ENCODE results near the gene FAM118B.
A peak's percentile ranks its signal among the peaks of the same experiment; 100 is the strongest.

Gene FAM118B

GRCh38 chr11:126277780-126278179, 66.2 kb downstream of the FAM118B start:
- H3K4me1 ChIP-seq (ENCODE audit: control insufficient read depth, insufficient read depth, low read length), result peaks cover 6% of the 10 kb centered on the region; the same call in 1 of the 2 replicates
- no peak overlapping the region for H3K4me3 ChIP-seq (ENCODE audit: low read depth, low read length)
- peaks cover 10% of the 10 kb centered on the region; the same call in 1 of the 2 replicates for H3K27me3 ChIP-seq (ENCODE audit: control insufficient read depth, insufficient read depth, low read length)
- H3K36me3 ChIP-seq (ENCODE audit: control insufficient read depth, insufficient read depth, low read length), result peaks cover 48% of the 10 kb centered on the region
- no peak overlapping the region for H3K9ac ChIP-seq (ENCODE audit: low read depth, low read length)
- no peak overlapping the region for H3K27ac ChIP-seq (ENCODE audit: low read depth, low read length)
- H3K9me3 ChIP-seq (ENCODE audit: control insufficient read depth, insufficient read depth, low read length), result no peaks in the 10 kb centered on the region

- H3K9ac ChIP-seq (ENCODE audit: low read depth, low read length), result no peak overlapping the region
- no peak overlapping the region for H3K27ac ChIP-seq (ENCODE audit: low read depth, low read length)
- H3K27me3 ChIP-seq (ENCODE audit: control insufficient read depth, insufficient read depth, low read length), result peaks cover 16% of the 10 kb centered on the region; the same call in 1 of the 2 replicates
- H3K4me1 ChIP-seq (ENCODE audit: control insufficient read depth, insufficient read depth, low read length), result peaks cover 11% of the 10 kb centered on the region; the same call in 1 of the 2 replicates
- no peak overlapping the region for H3K4me3 ChIP-seq (ENCODE audit: low read depth, low read length)
- peaks cover 34% of the 10 kb centered on the region for H3K36me3 ChIP-seq (ENCODE audit: control insufficient read depth, insufficient read depth, low read length)
- H3K9me3 ChIP-seq (ENCODE audit: control insufficient read depth, insufficient read depth, low read length), result no peaks in the 10 kb centered on the region
Observed at GRCh38 chr11:126279191-126279590, 67.6 kb downstream of the FAM118B start.

- peaks cover 11% of the 10 kb centered on the region; the same call in 1 of the 2 replicates for H3K4me1 ChIP-seq (ENCODE audit: control insufficient read depth, insufficient read depth, low read length)
- peaks cover 22% of the 10 kb centered on the region for H3K36me3 ChIP-seq (ENCODE audit: control insufficient read depth, insufficient read depth, low read length)
- no peak overlapping the region for H3K4me3 ChIP-seq (ENCODE audit: low read depth, low read length)
- no peak overlapping the region for H3K9ac ChIP-seq (ENCODE audit: low read depth, low read length)
- peaks cover 16% of the 10 kb centered on the region; the same call in 1 of the 2 replicates for H3K27me3 ChIP-seq (ENCODE audit: control insufficient read depth, insufficient read depth, low read length)
- H3K9me3 ChIP-seq (ENCODE audit: control insufficient read depth, insufficient read depth, low read length), result no peaks in the 10 kb centered on the region
- H3K27ac ChIP-seq (ENCODE audit: low read depth, low read length), result no peak overlapping the region
Observed at GRCh38 chr11:126280595-126280994, 69.0 kb downstream of the FAM118B start.

- Histone ChIP-seq H3K9me3 (ENCODE audit: control insufficient read depth, insufficient read depth, low read length) (no peaks in the 10 kb centered on the region), H3K4me1 (ENCODE audit: control insufficient read depth, insufficient read depth, low read length) (peaks cover 11% of the 10 kb centered on the region; the same call in 1 of the 2 replicates), H3K36me3 (ENCODE audit: control insufficient read depth, insufficient read depth, low read length) (peaks cover 17% of the 10 kb centered on the region), H3K27me3 (ENCODE audit: control insufficient read depth, insufficient read depth, low read length) (peaks cover 16% of the 10 kb centered on the region; the same call in 1 of the 2 replicates), H3K27ac (ENCODE audit: low read depth, low read length) (no peak overlapping the region), H3K9ac (ENCODE audit: low read depth, low read length) (no peak overlapping the region), H3K4me3 (ENCODE audit: low read depth, low read length) (no peak overlapping the region)
Observed at GRCh38 chr11:126281245-126281644, 69.7 kb downstream of the FAM118B start.

- H3K27ac ChIP-seq (ENCODE audit: low read depth, low read length), result no peak overlapping the region
- H3K4me3 ChIP-seq (ENCODE audit: low read depth, low read length), result no peak overlapping the region; the same call in 1 of the 2 replicates
- peaks cover 16% of the 10 kb centered on the region; the same call in 1 of the 2 replicates for H3K27me3 ChIP-seq (ENCODE audit: control insufficient read depth, insufficient read depth, low read length)
- H3K9me3 ChIP-seq (ENCODE audit: control insufficient read depth, insufficient read depth, low read length), result no peaks in the 10 kb centered on the region
- H3K36me3 ChIP-seq (ENCODE audit: control insufficient read depth, insufficient read depth, low read length), result peaks cover 17% of the 10 kb centered on the region
- no peak overlapping the region for H3K9ac ChIP-seq (ENCODE audit: low read depth, low read length)
- H3K4me1 ChIP-seq (ENCODE audit: control insufficient read depth, insufficient read depth, low read length), result peaks cover 11% of the 10 kb centered on the region; the same call in 1 of the 2 replicates
Observed at GRCh38 chr11:126281666-126282175, 70.1 kb downstream of the FAM118B start.

- Histone ChIP-seq H3K27me3 (ENCODE audit: control insufficient read depth, insufficient read depth, low read length) (peaks cover 16% of the 10 kb centered on the region; the same call in 1 of the 2 replicates), H3K27ac (ENCODE audit: low read depth, low read length) (no peak overlapping the region), H3K4me1 (ENCODE audit: control insufficient read depth, insufficient read depth, low read length) (peaks cover 11% of the 10 kb centered on the region; the same call in 1 of the 2 replicates), H3K9ac (ENCODE audit: low read depth, low read length) (peak overlapping the region; percentile 47; the same call in 1 of the 2 replicates), H3K9me3 (ENCODE audit: control insufficient read depth, insufficient read depth, low read length) (no peaks in the 10 kb centered on the region), H3K36me3 (ENCODE audit: control insufficient read depth, insufficient read depth, low read length) (peaks cover 11% of the 10 kb centered on the region), H3K4me3 (ENCODE audit: low read depth, low read length) (peak overlapping the region; percentile 83)
Observed at GRCh38 chr11:126282361-126282735, 70.8 kb downstream of the FAM118B start.

- Histone ChIP-seq H3K27me3 (ENCODE audit: control insufficient read depth, insufficient read depth, low read length) (peaks cover 16% of the 10 kb centered on the region; the same call in 1 of the 2 replicates), H3K4me1 (ENCODE audit: control insufficient read depth, insufficient read depth, low read length) (peaks cover 11% of the 10 kb centered on the region; the same call in 1 of the 2 replicates), H3K9ac (ENCODE audit: low read depth, low read length) (peak within 1 kb of the TSS; percentile 53), H3K36me3 (ENCODE audit: control insufficient read depth, insufficient read depth, low read length) (peaks cover 4% of the 10 kb centered on the region), H3K4me3 (ENCODE audit: low read depth, low read length) (peak within 1 kb of the TSS; percentile 83), H3K9me3 (ENCODE audit: control insufficient read depth, insufficient read depth, low read length) (no peaks in the 10 kb centered on the region), H3K27ac (ENCODE audit: low read depth, low read length) (peak within 1 kb of the TSS; percentile 57)
Observed at GRCh38 chr11:126282736-126283591, 71.4 kb downstream of the FAM118B start, which contains the start of gene TIRAP. Gene TIRAP, plus strand, starts transcription at chr11:126283093. Its CDS starts 7,802 bp downstream, at chr11:126290895.

GRCh38 chr11:126284829-126285228, 73.2 kb downstream of the FAM118B start:
- no peaks in the 10 kb centered on the region for H3K9me3 ChIP-seq (ENCODE audit: control insufficient read depth, insufficient read depth, low read length)
- peaks cover 4% of the 10 kb centered on the region; the same call in 1 of the 2 replicates for H3K36me3 ChIP-seq (ENCODE audit: control insufficient read depth, insufficient read depth, low read length)
- peaks cover 16% of the 10 kb centered on the region; the same call in 1 of the 2 replicates for H3K27me3 ChIP-seq (ENCODE audit: control insufficient read depth, insufficient read depth, low read length)
- no peak overlapping the region for H3K4me3 ChIP-seq (ENCODE audit: low read depth, low read length)
- H3K9ac ChIP-seq (ENCODE audit: low read depth, low read length), result no peak overlapping the region
- peaks cover 11% of the 10 kb centered on the region; the same call in 1 of the 2 replicates for H3K4me1 ChIP-seq (ENCODE audit: control insufficient read depth, insufficient read depth, low read length)
- H3K27ac ChIP-seq (ENCODE audit: low read depth, low read length), result no peak overlapping the region

- H3K27me3 ChIP-seq (ENCODE audit: control insufficient read depth, insufficient read depth, low read length), result peaks cover 6% of the 10 kb centered on the region; the same call in 1 of the 2 replicates
- H3K9me3 ChIP-seq (ENCODE audit: control insufficient read depth, insufficient read depth, low read length), result no peaks in the 10 kb centered on the region
- H3K27ac ChIP-seq (ENCODE audit: low read depth, low read length), result no peak overlapping the region
- peaks cover 8% of the 10 kb centered on the region for H3K36me3 ChIP-seq (ENCODE audit: control insufficient read depth, insufficient read depth, low read length)
- 0 out of 2 replicates have a peak, but pooled peaks cover 6% of the 10 kb centered on the region for H3K4me1 ChIP-seq (ENCODE audit: control insufficient read depth, insufficient read depth, low read length)
- no peak overlapping the region for H3K4me3 ChIP-seq (ENCODE audit: low read depth, low read length)
- no peak overlapping the region for H3K9ac ChIP-seq (ENCODE audit: low read depth, low read length)
Observed at GRCh38 chr11:126288237-126288636, 76.7 kb downstream of the FAM118B start.

- no peaks in the 10 kb centered on the region for H3K9me3 ChIP-seq (ENCODE audit: control insufficient read depth, insufficient read depth, low read length)
- H3K27ac ChIP-seq (ENCODE audit: low read depth, low read length), result no peak overlapping the region
- no peaks in the 10 kb centered on the region for H3K4me1 ChIP-seq (ENCODE audit: control insufficient read depth, insufficient read depth, low read length)
- no peaks in the 10 kb centered on the region for H3K27me3 ChIP-seq (ENCODE audit: control insufficient read depth, insufficient read depth, low read length)
- no peak overlapping the region for H3K9ac ChIP-seq (ENCODE audit: low read depth, low read length)
- H3K36me3 ChIP-seq (ENCODE audit: control insufficient read depth, insufficient read depth, low read length), result peaks cover 21% of the 10 kb centered on the region
- H3K4me3 ChIP-seq (ENCODE audit: low read depth, low read length), result no peak overlapping the region
Observed at GRCh38 chr11:126290887-126291286, 79.3 kb downstream of the FAM118B start.
